H1 (cell line): ENCODE results near the gene ELAPOR1. TPM values are rescaled to one million over a fixed set of nuclear protein-coding genes. Genes with fewer than 3 reads are reported as not detected.
A peak's percentile ranks its signal among the peaks of the same experiment; 100 is the strongest.

ENCODE experiments used
- CTCF ChIA-PET: fragments of 300-600 bp; sonication (Branson Sonifier 250); formaldehyde crosslinking; loops from one replicate; lab custom pipeline; 2021; ENCODE audit not compliant: partially characterized antibody; lab: Charles Lee
- POLR2A ChIA-PET: fragments of 300-600 bp; sonication (Branson Sonifier 250); formaldehyde crosslinking; loops from one replicate; lab custom pipeline; 2021; ENCODE audit warnings: inconsistent platforms; ENCODE audit not compliant: partially characterized antibody; lab: Charles Lee
- DNase-seq, 2 experiments: peaks; one replicate each; pipeline versions ENCODE4 v3.0.0 to v3.0.0-alpha.2; 2010 to 2022; ENCODE audit warnings: low spot score in 2 of 2, low read depth in 1 of 2, mixed read lengths in 1 of 2
- FAIRE-seq: peaks from 2 replicates; lab custom pipeline; 2011; peaks lifted over from hg19 to GRCh38; lab: Jason Lieb, UNC
- H2AFZ ChIP-seq: 2 replicates; pipeline ENCODE4 v1.8.1; 2012; ENCODE audit warnings: low read length, inconsistent platforms
- H2AK5ac ChIP-seq: 2 replicates; pipeline ENCODE4 v1.6.1; 2013; ENCODE audit warnings: low read depth, low read length
- H2BK120ac ChIP-seq: replicated peaks from 2 replicates; pipeline ENCODE3; 2013; ENCODE audit warnings: low read depth, low read length, inconsistent platforms
- H2BK12ac ChIP-seq: 2 replicates; pipeline ENCODE4 v1.6.1; 2013; ENCODE audit warnings: low read depth, low read length
- H2BK15ac ChIP-seq: 2 replicates; pipeline ENCODE4 v1.6.1; 2013; ENCODE audit warnings: low read length
- H2BK20ac ChIP-seq: 2 replicates; pipeline ENCODE4 v1.6.1; 2013; ENCODE audit warnings: low read length
- H2BK5ac ChIP-seq: 2 replicates; pipeline ENCODE4 v1.6.1; 2013; ENCODE audit warnings: low read depth, low read length
- H3K14ac ChIP-seq: 2 replicates; pipeline ENCODE4 v1.6.1; 2013; ENCODE audit warnings: inconsistent platforms; ENCODE audit not compliant: insufficient read length
- H3K18ac ChIP-seq: 2 replicates; pipeline ENCODE4 v1.6.1; 2013; ENCODE audit warnings: low read length; ENCODE audit errors: extremely low read depth
- H3K23ac ChIP-seq: 2 replicates; pipeline ENCODE4 v1.6.1; 2013; ENCODE audit warnings: inconsistent platforms; ENCODE audit not compliant: insufficient read length
- H3K23me2 ChIP-seq: 2 replicates; pipeline ENCODE4 v1.6.1; 2013; ENCODE audit warnings: low read depth, low read length
- H3K27ac ChIP-seq: 2 replicates; pipeline ENCODE4 v1.6.1; 2011; ENCODE audit warnings: low read depth, low read length, inconsistent platforms
- H3K27me3 ChIP-seq, 4 experiments: replicated peaks in 1 of 4; 1 replicate in 1 of 4; 2 replicates in 3 of 4; pipeline versions ENCODE4 v1.6.1 to v1.8.1; 2011 to 2013; ENCODE audit warnings: low read length in 3 of 4, mild to moderate bottlenecking in 3 of 4, inconsistent platforms in 2 of 4, mixed read lengths in 2 of 4, moderate library complexity in 1 of 4; ENCODE audit not compliant: control insufficient read depth in 3 of 4, insufficient read depth in 3 of 4; ENCODE audit errors: extremely low read depth in 1 of 4
- H3K36me3 ChIP-seq, 4 experiments: 2 replicates each; pipeline versions ENCODE4 v1.6.1 to v1.8.1; 2011 to 2013; ENCODE audit warnings: mild to moderate bottlenecking in 4 of 4, low read length in 3 of 4, moderate library complexity in 2 of 4, control low read depth in 1 of 4, inconsistent platforms in 1 of 4; ENCODE audit not compliant: insufficient read depth in 4 of 4, control insufficient read depth in 2 of 4
- H3K4ac ChIP-seq: replicated peaks from 2 replicates; pipeline ENCODE3; 2013; ENCODE audit warnings: low read length, low read depth, mixed read lengths, inconsistent platforms; ENCODE audit not compliant: insufficient read length
- H3K4me1 ChIP-seq, 4 experiments: replicated peaks in 1 of 4; 1 replicate in 1 of 4; 2 replicates in 3 of 4; pipeline versions ENCODE4 v1.6.1 to v1.8.1; 2011 to 2013; ENCODE audit warnings: low read length in 3 of 4, inconsistent platforms in 2 of 4, mixed read lengths in 1 of 4; ENCODE audit not compliant: insufficient read depth in 4 of 4, control insufficient read depth in 3 of 4
- H3K4me2 ChIP-seq, 2 experiments: 2 replicates each; pipeline versions ENCODE4 v1.6.1 to v1.8.1; 2011 to 2013; ENCODE audit warnings: low read depth in 2 of 2, low read length in 2 of 2, control low read depth in 1 of 2, inconsistent platforms in 1 of 2, mild to moderate bottlenecking in 1 of 2; ENCODE audit not compliant: insufficient read depth in 1 of 2
- H3K4me3 ChIP-seq, 4 experiments: fragments of 200-600, 300-600 bp in 1 of 4; sonication (generic), shearing (Covaris generic), sonication (Bioruptor Twin) in 1 of 4; 2 replicates each; pipeline versions ENCODE4 v1.5.1 to v1.8.1; 2011 to 2016; ENCODE audit warnings: low read length in 4 of 4, low read depth in 3 of 4, control low read depth in 2 of 4, inconsistent platforms in 2 of 4, mild to moderate bottlenecking in 2 of 4, mixed read lengths in 1 of 4, moderate library complexity in 1 of 4; ENCODE audit not compliant: insufficient read depth in 2 of 4; ENCODE audit errors: extremely low read depth in 1 of 4
- H3K56ac ChIP-seq: replicated peaks from 2 replicates; pipeline ENCODE3; 2013; ENCODE audit warnings: low read depth, mild to moderate bottlenecking, mixed read lengths, low read length, inconsistent platforms; ENCODE audit not compliant: insufficient read length
- H3K79me1 ChIP-seq: 2 replicates; pipeline ENCODE4 v1.6.1; 2013; ENCODE audit warnings: low read depth, low read length, control low read depth
- H3K79me2 ChIP-seq, 2 experiments: 2 replicates each; pipeline versions ENCODE4 v1.6.1 to v1.8.1; 2012 to 2013; ENCODE audit warnings: low read length in 2 of 2, mild to moderate bottlenecking in 2 of 2, inconsistent platforms in 1 of 2; ENCODE audit not compliant: insufficient read depth in 2 of 2, control insufficient read depth in 1 of 2
- H3K9ac ChIP-seq, 4 experiments: replicated peaks in 1 of 4; 1 replicate in 1 of 4; 2 replicates in 3 of 4; pipeline versions ENCODE4 v1.6.1 to v1.8.1; 2011 to 2013; ENCODE audit warnings: low read depth in 3 of 4, low read length in 3 of 4, control low read depth in 2 of 4, mild to moderate bottlenecking in 2 of 4, moderate library complexity in 2 of 4, inconsistent platforms in 1 of 4; ENCODE audit errors: extremely low read depth in 1 of 4
- H3K9me3 ChIP-seq, 2 experiments: 2 replicates each; pipeline versions ENCODE4 v1.6.1 to v1.8.1; 2012 to 2013; ENCODE audit warnings: mild to moderate bottlenecking in 2 of 2, moderate library complexity in 2 of 2, control low read depth in 1 of 2, inconsistent platforms in 1 of 2, low read depth in 1 of 2, low read length in 1 of 2, mixed read lengths in 1 of 2; ENCODE audit not compliant: insufficient read depth in 2 of 2
- H4K20me1 ChIP-seq, 2 experiments: replicated peaks in 1 of 2; 2 replicates each; pipeline versions ENCODE3 to v1.8.1; 2011 to 2013; ENCODE audit warnings: inconsistent platforms in 2 of 2, low read length in 2 of 2, mild to moderate bottlenecking in 1 of 2; ENCODE audit not compliant: insufficient read depth in 2 of 2, control insufficient read depth in 1 of 2
- H4K5ac ChIP-seq: 2 replicates; pipeline ENCODE4 v1.6.1; 2013; ENCODE audit warnings: low read length, low read depth, mixed read lengths, inconsistent platforms; ENCODE audit not compliant: insufficient read length
- H4K8ac ChIP-seq: 2 replicates; pipeline ENCODE4 v1.8.0; 2013; ENCODE audit warnings: mild to moderate bottlenecking, moderate library complexity, low read length, inconsistent platforms; ENCODE audit not compliant: insufficient read depth; ENCODE audit errors: extremely low read depth
- H4K91ac ChIP-seq: replicated peaks from 2 replicates; pipeline ENCODE3; 2013; ENCODE audit warnings: low read length, mixed read lengths, inconsistent platforms; ENCODE audit not compliant: insufficient read length
- ATF2 ChIP-seq: IDR thresholded peaks from 2 replicates; pipeline ENCODE4 v1.6.1; 2012; ENCODE audit warnings: low read length, inconsistent platforms
- CBX5 ChIP-seq: fragments of 300-800, 300-1000 bp; sonication (generic); IDR thresholded peaks from 2 replicates; pipeline ENCODE4 v1.7.1; 2016; ENCODE audit warnings: antibody characterized with exemption, low read length, low read depth
- CHD1 ChIP-seq: IDR thresholded peaks from 2 replicates; pipeline ENCODE4 v1.6.1; 2012; ENCODE audit warnings: low read depth, low read length, improper control_type of control experiment
- CTBP2 ChIP-seq: IDR thresholded peaks from 2 replicates; pipeline ENCODE4 v1.7.0; 2011; ENCODE audit warnings: borderline replicate concordance, mild to moderate bottlenecking, moderate library complexity, mixed read lengths, low read length; ENCODE audit not compliant: insufficient read depth, insufficient read length
- EP300 ChIP-seq, 2 experiments: IDR thresholded peaks; 1 replicate in 1 of 2; 2 replicates in 1 of 2; pipeline ENCODE4 v1.6.1; 2011 to 2012; ENCODE audit warnings: low read depth in 2 of 2, low read length in 2 of 2, mild to moderate bottlenecking in 2 of 2, borderline replicate concordance in 1 of 2, inconsistent platforms in 1 of 2, moderate library complexity in 1 of 2
- KDM1A ChIP-seq: fragments of 200-600, 300-600 bp; sonication (generic); IDR thresholded peaks from 2 replicates; pipeline ENCODE4 v1.7.1; 2016; ENCODE audit warnings: mild to moderate bottlenecking, low read length, borderline replicate concordance
- KDM4A ChIP-seq: IDR thresholded peaks from one replicate; pipeline ENCODE4 v1.7.1; 2012; ENCODE audit warnings: low read depth, mild to moderate bottlenecking, moderate library complexity, low read length, inconsistent platforms; ENCODE audit not compliant: severe bottlenecking
- NRF1 ChIP-seq: IDR thresholded peaks from 2 replicates; pipeline ENCODE4 v1.6.1; 2011; ENCODE audit warnings: mild to moderate bottlenecking, low read depth, low read length, improper control_type of control experiment
- POLR2A ChIP-seq, 2 experiments: IDR thresholded peaks; 1 replicate in 1 of 2; 2 replicates in 1 of 2; pipeline ENCODE4 v1.6.1; 2011; ENCODE audit warnings: low read depth in 2 of 2, low read length in 2 of 2, mild to moderate bottlenecking in 2 of 2; ENCODE audit errors: control extremely low read depth in 1 of 2
- SIRT6 ChIP-seq: IDR thresholded peaks from one replicate; pipeline ENCODE4 v1.7.1; 2012; ENCODE audit warnings: low read length, inconsistent platforms
- SIX5 ChIP-seq: IDR thresholded peaks from 2 replicates; pipeline ENCODE4 v1.6.1; 2011; ENCODE audit warnings: mild to moderate bottlenecking, low read depth, low read length
- SRF ChIP-seq: IDR thresholded peaks from 2 replicates; pipeline ENCODE4 v1.6.1; 2011; ENCODE audit warnings: mild to moderate bottlenecking, low read depth, low read length, moderate library complexity
- WGBS, 2 experiments: shearing (Covaris generic) in 1 of 2; methylation state at CpG; one replicate each; pipeline versions ENCODE4 v1.1.6 to v1.1.7; 2013 to 2015; ENCODE audit warnings: low lambda C conversion rate in 2 of 2, mixed read lengths in 2 of 2, inconsistent platforms in 1 of 2, low coverage in 1 of 2, missing lambda C conversion rate in 1 of 2; ENCODE audit not compliant: insufficient replicate concordance in 2 of 2, insufficient coverage in 1 of 2, insufficient read length in 1 of 2; ENCODE audit errors: extremely low coverage in 1 of 2, missing lambda C conversion rate in 1 of 2; 5-methylcytosine and 5-hydroxymethylcytosine counted together
- polyA plus RNA-seq, 7 experiments: library from polyadenylated mRNA; depleted of rRNA in 3 of 7; stranded (reverse) in 5 of 7; unstranded in 2 of 7; fragments of >200 nt in 5 of 7; fragments of 200-250 nt in 2 of 7; gene quantifications; 1 replicate in 5 of 7; 2 replicates in 1 of 7; 4 replicates in 1 of 7; pipeline versions ENCODE4 v1.2.1 to v1.2.3, GENCODE V29; 2011 to 2013; ENCODE audit warnings: missing spikeins in 2 of 7, mixed read lengths in 2 of 7
- total RNA-seq: library from RNA; stranded (reverse); fragmentation: NEBNext Ultra II Directional; extraction: Animal tissue kit (Norgen Biotek cat#: 25700); gene quantifications from 2 replicates; pipeline ENCODE4 v1.2.1, GENCODE V29; 2021

The ELAPOR1 gene
- total and polyA plus RNA-seq, 2 of the 8 experiments (the other 6 are each of a cell fraction or from before 2014, with no cell fraction given), result 1.2 to 2.5 TPM

GRCh38 chr1:109091839-109092193, 22.1 kb upstream of the ELAPOR1 start:
- WGBS, 2 experiments, result 35% methylated on average over 1 of the region's 1 CpG; no CpG with 5 or more reads in 1 of the 2 experiments
- no peak overlapping the region for H4K91ac ChIP-seq
- H2BK15ac ChIP-seq, result no peak overlapping the region
- no peak overlapping the region for H4K8ac ChIP-seq
- H4K5ac ChIP-seq, result no peak overlapping the region
- no peaks in the 10 kb centered on the region for H3K9me3 ChIP-seq
- H2BK12ac ChIP-seq, result no peak overlapping the region
- H3K4ac ChIP-seq, result no peak overlapping the region
- DNase-seq (no peak), FAIRE-seq (no peak)
- no peaks in the 10 kb centered on the region for H3K23me2 ChIP-seq
- H3K4me1 ChIP-seq, result peaks cover 0 to 5% (median 0%) of the 10 kb centered on the region in 4 experiments; a peak in 2 of 7 replicates
- H3K27ac ChIP-seq, result no peak overlapping the region
- no peak overlapping the region for H2BK5ac ChIP-seq
- H2BK120ac ChIP-seq, result no peak overlapping the region
- H3K36me3 ChIP-seq, result peaks cover 0 to 7% (median 2%) of the 10 kb centered on the region in 4 experiments; a peak in 3 of 8 replicates
- H3K4me3 ChIP-seq, result peak overlapping the region; percentile 63 to 87 (median 76); a peak in 5 of 8 replicates
- no peaks in the 10 kb centered on the region for H3K27me3 ChIP-seq
- ChIA-PET POLR2A (interaction anchor here (0.7 to 11.9 kb wide), 4 partner anchors 9 to 31 kb away, joined by 4 to 99 read pairs (median 6); no protein-coding TSS in a partner anchor), CTCF (interaction anchor here (0.6 to 3.6 kb wide), 6 partner anchors 7 to 941 kb away, joined by 3 to 20 read pairs (median 3); a partner anchor contains a TSS)
- H2BK20ac ChIP-seq, result no peak overlapping the region
- H2AK5ac ChIP-seq, result no peak overlapping the region
- H3K4me2 ChIP-seq, result peak overlapping the region; percentile 55 to 74
- no peak overlapping the region for H2AFZ ChIP-seq
- H3K14ac ChIP-seq, result no peak overlapping the region
- no peak overlapping the region for H3K56ac ChIP-seq
- H3K9ac ChIP-seq, result peak overlapping the region in 2 of 4 experiments; percentile 40 to 69; a peak in 3 of 7 replicates
- H3K79me1 ChIP-seq, result no peaks in the 10 kb centered on the region
- H3K23ac ChIP-seq, result no peak overlapping the region
- H3K79me2 ChIP-seq, result peaks cover 0 to 16% of the 10 kb centered on the region in 2 experiments; a peak in 3 of 4 replicates
- peaks cover 0 to 2% of the 10 kb centered on the region in 2 experiments for H4K20me1 ChIP-seq
- H3K18ac ChIP-seq, result no peak overlapping the region
- TF ChIP-seq SIRT6, result no peak
- TF ChIP-seq KDM4A, result no peak
- TF ChIP-seq EP300 (IDR thresholded peaks at IDR 0.05; ENCODE audit: borderline replicate concordance in 1 of 2, low read depth in 2 of 2, low read length in 2 of 2), result no peak
- no peak for TF ChIP-seq SIX5
- no peak for TF ChIP-seq CTBP2
- no peak for TF ChIP-seq CBX5
- no peak for TF ChIP-seq CHD1
- no peak for TF ChIP-seq SRF
- no peak for TF ChIP-seq POLR2A (IDR thresholded peaks at IDR 0.05; ENCODE audit: control extremely low read depth in 1 of 2, low read depth in 2 of 2, low read length in 2 of 2)
- no peak for TF ChIP-seq KDM1A
- no peak for TF ChIP-seq NRF1
- TF ChIP-seq ATF2, result no peak
